AG09309 (cell line): ENCODE measurements around the gene DUSP7.

Experiments used
- DNase-seq: peaks from one replicate; pipeline ENCODE4 v3.0.0-alpha.2; 2010; ENCODE audit warnings: low read depth
- H3K4me3 ChIP-seq: 2 replicates; pipeline ENCODE4 v1.5.1; 2011; ENCODE audit warnings: mild to moderate bottlenecking, low read depth, low read length, moderate library complexity; ENCODE audit not compliant: control insufficient read depth
- TF ChIP-seq, protein P1 (sequence below): IDR thresholded peaks from 2 replicates; pipeline ENCODE4 v1.5.1; 2011; ENCODE audit warnings: mild to moderate bottlenecking, low read depth, low read length, inconsistent platforms; ENCODE audit not compliant: insufficient read depth, control insufficient read depth; ENCODE audit errors: missing control alignments

The DUSP7 gene

DNA sequence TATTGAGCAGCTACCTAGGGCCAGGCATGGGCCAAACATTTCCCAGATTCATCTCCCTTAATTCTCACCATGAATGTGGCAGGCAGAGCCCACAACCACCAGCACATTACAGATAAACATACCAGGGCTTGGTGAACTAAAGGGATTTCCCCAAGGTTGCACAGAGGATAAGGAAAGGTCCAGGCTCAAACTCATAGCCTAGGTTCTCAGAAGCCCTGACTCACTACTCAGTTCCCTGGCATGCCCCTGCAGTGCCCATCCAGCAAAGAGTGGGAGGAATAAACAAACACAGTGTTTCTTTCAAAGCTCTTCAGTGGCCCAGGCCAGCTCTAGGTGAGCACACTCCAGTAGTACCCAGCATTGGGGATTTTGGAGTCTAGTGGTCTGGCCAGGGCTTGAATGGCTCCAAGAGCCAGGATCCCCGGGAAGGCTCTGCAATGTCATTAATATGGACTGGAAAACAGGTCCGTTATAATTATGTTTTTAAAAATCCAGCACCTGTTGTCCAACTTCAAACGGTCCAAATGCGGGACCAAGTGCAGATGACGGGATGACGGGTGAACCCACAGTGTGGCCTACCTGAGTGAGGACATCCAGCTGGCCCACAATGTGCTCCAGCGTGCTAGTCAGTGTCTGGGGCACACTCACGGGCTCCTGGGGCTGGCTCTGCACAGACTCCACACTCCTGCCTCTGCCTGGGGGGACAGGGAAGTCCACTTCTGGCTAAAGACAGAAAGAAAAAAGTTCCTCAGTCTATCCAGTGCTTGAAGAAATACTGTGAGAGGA lies 39.8 kb upstream of the DUSP7 start:
- TF ChIP-seq, protein P1, sequence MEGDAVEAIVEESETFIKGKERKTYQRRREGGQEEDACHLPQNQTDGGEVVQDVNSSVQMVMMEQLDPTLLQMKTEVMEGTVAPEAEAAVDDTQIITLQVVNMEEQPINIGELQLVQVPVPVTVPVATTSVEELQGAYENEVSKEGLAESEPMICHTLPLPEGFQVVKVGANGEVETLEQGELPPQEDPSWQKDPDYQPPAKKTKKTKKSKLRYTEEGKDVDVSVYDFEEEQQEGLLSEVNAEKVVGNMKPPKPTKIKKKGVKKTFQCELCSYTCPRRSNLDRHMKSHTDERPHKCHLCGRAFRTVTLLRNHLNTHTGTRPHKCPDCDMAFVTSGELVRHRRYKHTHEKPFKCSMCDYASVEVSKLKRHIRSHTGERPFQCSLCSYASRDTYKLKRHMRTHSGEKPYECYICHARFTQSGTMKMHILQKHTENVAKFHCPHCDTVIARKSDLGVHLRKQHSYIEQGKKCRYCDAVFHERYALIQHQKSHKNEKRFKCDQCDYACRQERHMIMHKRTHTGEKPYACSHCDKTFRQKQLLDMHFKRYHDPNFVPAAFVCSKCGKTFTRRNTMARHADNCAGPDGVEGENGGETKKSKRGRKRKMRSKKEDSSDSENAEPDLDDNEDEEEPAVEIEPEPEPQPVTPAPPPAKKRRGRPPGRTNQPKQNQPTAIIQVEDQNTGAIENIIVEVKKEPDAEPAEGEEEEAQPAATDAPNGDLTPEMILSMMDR: no peak
- H3K4me3 ChIP-seq: no peak overlapping the region
- DNase-seq: no peak

DNA sequence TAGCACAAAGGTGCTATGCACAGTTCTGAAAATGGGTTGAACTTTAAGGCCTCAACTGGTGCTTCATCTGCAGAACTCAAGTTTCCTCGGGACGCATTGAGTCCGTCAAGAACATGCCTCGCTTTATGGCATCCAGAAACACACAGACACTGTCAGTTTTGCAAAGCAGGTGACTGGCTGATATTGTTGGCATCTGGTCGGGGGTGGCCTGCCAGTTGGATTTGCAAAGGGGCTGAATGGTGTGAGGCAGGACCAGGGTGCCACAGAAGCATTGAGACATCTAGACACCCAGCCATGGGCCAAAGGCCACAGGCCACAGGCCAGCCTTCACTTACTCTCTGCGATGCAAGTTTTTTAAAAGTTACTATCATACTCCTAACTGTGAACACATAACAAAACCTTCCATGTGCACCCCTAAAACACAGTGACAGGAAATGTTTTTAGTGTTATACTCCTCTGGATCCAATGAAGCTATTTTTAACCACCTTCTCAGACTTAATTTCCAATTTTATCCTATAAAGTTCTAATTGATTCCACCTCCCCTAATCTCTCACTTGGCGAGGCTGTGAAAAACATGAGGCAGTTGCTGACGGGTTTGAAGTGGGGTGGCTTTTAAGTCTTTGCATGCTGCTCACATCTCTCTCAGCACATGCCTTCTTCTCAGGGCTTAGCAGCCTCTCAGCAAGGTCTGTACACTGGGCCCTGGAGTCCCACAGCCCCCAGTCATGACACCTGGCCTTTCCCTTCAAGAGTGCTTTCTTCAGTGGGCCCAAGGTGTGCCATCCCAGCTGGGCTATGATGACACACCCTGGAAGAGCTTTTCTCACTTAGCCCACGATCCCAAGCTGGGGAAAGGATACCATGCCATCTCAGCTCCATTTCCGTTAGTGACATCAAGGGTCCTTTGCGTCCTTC lies 38.5 kb upstream of the DUSP7 start:
- H3K4me3 ChIP-seq: no peak overlapping the region
- no peak for DNase-seq
- TF ChIP-seq, protein P1: no peak

DNA sequence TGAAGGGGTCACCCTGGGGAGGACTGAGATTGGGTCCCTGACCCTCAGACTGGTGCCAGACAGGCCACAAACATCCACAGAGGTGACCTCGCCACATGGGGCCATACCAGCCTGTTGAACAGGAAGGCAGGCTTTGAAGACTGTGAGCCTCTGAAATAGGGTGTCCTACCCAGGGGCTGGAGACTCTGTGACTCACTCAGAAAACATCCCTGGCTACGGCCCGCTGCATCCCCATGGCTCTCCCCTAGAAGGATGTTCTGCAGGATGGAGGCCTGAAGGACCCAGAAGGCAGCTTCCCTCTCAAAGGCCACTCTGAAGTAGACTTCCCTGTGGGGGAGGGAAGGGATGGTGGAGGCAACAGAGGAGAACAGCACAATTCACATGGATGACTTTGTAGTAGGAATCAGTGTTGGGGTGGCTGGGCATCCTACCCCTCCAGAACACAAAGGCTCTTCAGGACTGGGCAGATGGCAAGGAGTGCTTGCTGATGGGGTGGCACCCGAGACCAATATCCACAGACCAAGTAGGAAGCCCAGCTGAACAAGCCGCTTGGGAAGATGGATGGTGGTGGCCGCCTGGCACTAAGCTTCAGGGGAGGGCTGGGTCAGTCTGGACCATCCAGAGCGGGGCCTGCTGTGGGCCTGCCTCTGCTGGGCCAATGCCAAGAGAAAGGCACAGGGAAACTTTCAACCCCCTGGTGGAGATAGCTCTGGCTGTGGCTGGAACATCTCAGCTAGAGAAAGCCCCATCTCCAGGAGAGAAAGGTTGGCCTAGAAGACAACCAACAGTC lies 37.6 kb upstream of the DUSP7 start:
- no peak overlapping the region for H3K4me3 ChIP-seq
- TF ChIP-seq, protein P1: no peak
- DNase-seq: no peak

DNA sequence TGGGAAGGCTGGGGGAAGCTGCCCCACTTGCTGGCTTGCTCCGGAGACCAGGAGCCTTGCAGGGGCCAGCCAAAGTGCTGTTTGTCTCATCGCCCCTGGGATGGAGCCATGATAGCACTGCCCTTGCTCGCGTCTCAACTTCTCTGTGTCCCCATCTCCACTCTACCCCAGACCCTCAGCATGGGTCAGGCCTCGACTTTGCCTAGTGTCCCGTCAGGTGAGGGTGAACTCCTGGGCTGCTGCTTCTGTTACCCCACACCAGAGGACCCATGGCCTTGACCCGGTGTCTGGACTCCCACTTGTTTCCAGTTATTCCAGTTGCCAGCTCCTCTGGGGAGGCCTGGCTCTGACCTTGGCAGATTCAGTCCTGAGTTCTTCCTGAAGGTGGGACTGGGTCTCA lies 36.5 kb upstream of the DUSP7 start:
- DNase-seq: no peak
- H3K4me3 ChIP-seq: no peak overlapping the region
- TF ChIP-seq, protein P1: no peak

DNA sequence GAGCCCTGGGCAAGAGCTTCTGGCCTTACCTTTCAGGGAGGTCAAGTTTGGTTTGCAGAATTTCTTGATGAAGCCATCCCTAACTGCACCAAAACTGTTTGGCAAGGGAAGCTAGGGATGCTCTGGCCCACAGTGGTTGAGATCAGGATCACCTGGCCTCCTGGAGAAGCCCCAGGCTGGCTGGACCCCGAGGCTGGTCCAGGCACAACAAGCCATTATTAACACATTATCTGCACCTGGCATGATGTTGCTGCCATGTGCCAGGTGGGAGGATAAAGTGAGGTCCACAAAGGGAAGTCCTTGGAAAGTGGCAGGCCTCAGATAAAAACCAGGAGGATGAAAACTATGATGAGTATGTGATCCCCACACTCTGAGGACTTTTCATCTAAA lies 35.9 kb upstream of the DUSP7 start:
- TF ChIP-seq, protein P1: no peak
- H3K4me3 ChIP-seq: no peak overlapping the region

DNA sequence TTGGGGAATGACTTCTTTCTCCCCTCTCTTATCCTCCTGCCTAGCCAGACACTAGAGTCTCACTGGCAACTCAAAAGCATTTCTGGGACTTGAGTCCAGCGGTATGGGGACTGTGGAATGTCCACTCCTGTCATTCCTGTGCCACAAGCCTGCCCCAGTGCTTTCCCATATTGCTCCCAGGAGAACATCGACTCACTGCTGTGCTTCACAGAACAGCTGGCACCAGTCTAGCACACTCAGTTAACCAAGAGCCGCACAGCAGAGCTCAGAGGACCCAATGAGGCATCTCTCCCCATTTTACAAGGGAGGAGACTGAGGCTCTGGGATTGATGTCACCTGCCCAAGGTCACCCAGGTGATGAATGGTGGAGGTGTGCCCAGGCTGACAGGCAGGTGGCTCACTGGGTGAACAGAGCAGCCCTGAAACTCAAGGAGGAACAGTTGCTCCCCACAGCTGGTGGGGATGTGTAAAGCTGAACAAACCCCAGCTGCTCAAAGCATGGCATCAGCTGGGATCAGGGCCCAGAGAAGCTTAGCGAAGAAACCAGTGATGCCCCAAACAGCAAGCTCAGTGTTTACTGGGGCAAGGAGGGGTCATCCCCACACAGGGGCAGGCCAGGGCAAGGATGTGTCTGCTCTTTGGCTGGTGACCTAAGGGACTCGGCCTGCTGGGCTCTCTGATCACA lies 35.4 kb upstream of the DUSP7 start:
- TF ChIP-seq, protein P1: no peak
- DNase-seq: no peak
- H3K4me3 ChIP-seq: no peak overlapping the region

More for the DNA sequence above, 35.9 kb upstream of the DUSP7 start:
- no peak for DNase-seq
